ENCODE data around the gene PRM3. TPM values are rescaled to one million over a fixed set of nuclear protein-coding genes. Genes with fewer than 3 reads are reported as not detected.

Gene PRM3
- total RNA-seq, 2 experiments from 2014 or later: not detected

DNA sequence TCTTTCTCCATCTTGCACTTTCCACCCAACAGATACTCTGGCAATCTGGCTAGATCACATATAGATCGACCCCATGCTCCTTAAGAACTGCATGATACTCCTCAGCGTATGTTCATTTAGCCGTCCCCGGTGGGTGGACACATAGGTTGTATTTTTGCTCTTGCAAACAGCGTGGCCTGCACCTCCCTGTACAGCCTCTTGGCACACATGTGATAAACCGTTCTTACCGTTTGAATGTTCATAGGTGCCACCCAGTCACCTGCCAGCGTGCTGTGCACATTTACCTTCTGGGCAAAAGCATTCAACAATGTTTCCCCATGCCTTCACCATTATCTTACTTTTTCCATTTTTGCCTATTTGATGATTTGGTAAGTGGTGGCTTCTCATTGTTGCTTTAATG, 10.5 kb downstream of the PRM3 start:
- peak overlapping the region; percentile 88 for H3K27ac Mint-ChIP-seq
- no peaks in the 10 kb centered on the region for H3K27me3 Mint-ChIP-seq (ENCODE audit: low read depth)
- ATAC-seq (no peak), DNase-seq (no peak)
- peaks cover 60% of the 10 kb centered on the region for H3K4me1 Mint-ChIP-seq (ENCODE audit: low read depth)
- ChIA-PET CTCF (interaction anchor here (0.8 to 1.4 kb wide), 6 partner anchors 10 to 313 kb away, joined by 3 to 16 read pairs (median 5); partner anchors contain the start of gene PRM3), POLR2A (interaction anchor here (0.7 to 2.3 kb wide), 6 partner anchors 7 to 208 kb away, joined by 3 to 8 read pairs (median 6); partner anchors contain the start of gene SOCS1)
- H3K9me3 Mint-ChIP-seq (ENCODE audit: insufficient read depth): no peaks in the 10 kb centered on the region
- peak overlapping the region; percentile 14 for H3K4me3 Mint-ChIP-seq
- H3K36me3 Mint-ChIP-seq (ENCODE audit: low read depth): no peaks in the 10 kb centered on the region

DNA sequence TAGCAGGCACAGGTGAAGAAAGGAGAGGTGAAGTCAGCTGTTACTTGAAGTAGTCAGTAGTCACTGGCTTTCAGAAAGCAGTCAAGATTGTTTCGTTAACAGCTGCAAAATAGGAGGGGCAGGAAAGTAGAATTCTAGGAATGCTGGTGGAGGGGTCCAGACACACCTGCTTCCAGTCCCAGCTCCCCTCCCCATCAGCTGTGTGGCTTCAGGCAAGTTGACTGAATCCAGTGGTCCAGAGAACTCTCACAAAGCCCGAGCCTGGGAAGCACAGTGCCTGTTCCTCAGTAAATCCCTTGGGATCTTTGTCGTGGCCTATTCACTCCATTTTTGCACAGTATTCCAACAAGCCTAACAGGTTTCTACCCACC, 12.8 kb downstream of the PRM3 start:
- ATAC-seq (no peak), DNase-seq (no peak)
- Mint-ChIP-seq H3K27ac (no peak overlapping the region), H3K27me3 (ENCODE audit: low read depth) (no peaks in the 10 kb centered on the region), H3K9me3 (ENCODE audit: insufficient read depth) (no peaks in the 10 kb centered on the region), H3K36me3 (ENCODE audit: low read depth) (peaks cover 2% of the 10 kb centered on the region), H3K4me3 (no peak overlapping the region), H3K4me1 (ENCODE audit: low read depth) (peaks cover 70% of the 10 kb centered on the region)
- ChIA-PET CTCF (interaction anchor here (1.2 to 8.3 kb wide), 3 partner anchors 95 to 293 kb away, joined by 3 to 210 read pairs (median 99); no protein-coding TSS in a partner anchor), POLR2A (interaction anchor here (0.5 to 0.6 kb wide), 2 partner anchors 132 to 215 kb away, joined by 3 to 4 read pairs; no protein-coding TSS in a partner anchor)

DNA sequence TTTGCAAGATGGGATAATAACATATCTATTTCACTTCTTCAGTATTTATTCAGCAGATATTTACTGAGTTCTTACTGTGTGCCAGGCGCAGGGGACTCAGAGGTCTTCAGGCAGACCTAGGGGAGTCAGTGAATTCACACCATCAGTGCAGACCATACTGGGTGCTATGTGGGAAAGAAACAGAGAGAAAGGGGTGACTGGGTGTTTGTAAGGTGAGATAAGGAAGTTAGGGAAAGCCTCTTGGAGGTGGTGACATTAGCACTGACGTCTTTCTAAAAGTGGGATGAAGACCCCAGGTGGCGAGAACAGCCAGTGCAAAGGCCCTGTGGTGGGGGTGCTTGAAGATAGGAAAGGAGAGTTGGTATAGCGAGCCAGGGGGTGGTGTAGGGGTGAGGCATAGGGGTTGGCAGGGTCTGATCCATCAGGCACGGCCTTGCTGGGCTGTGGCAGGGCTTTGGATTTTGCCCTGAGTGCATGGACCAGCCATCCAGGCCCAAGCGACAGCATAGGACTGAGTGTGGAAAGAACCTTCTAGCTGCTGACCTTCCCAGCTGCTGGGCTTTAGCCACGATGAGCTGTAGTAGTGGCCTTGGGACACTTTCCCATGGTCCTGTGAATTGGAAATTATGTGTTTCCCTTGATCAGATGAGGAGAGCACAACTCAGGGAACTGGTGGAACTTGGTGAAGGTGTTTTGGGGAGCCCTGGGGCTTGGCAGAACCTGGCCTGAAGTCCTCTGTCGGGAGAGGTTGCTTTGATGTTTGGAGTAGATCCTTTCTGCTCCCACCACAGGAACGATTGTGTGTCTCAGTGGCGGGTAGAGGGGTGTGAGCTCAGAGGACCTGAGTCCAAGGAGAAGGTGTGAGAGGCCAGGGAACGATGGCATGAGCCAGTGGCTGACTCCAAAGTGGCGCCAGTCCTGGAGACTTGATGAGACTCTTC, 13.5 kb downstream of the PRM3 start:
- ATAC-seq (no peak), DNase-seq (no peak)
- H3K4me3 Mint-ChIP-seq: no peak overlapping the region
- POLR2A ChIA-PET: interaction anchor here (0.5 to 2.1 kb wide), 3 partner anchors 95 to 214 kb away, joined by 3 to 11 read pairs (median 4); no protein-coding TSS in a partner anchor
- no peaks in the 10 kb centered on the region for H3K9me3 Mint-ChIP-seq (ENCODE audit: insufficient read depth)
- peaks cover 65% of the 10 kb centered on the region for H3K4me1 Mint-ChIP-seq (ENCODE audit: low read depth)
- H3K27me3 Mint-ChIP-seq (ENCODE audit: low read depth): no peaks in the 10 kb centered on the region
- H3K27ac Mint-ChIP-seq: peak overlapping the region; percentile 76
- H3K36me3 Mint-ChIP-seq (ENCODE audit: low read depth): peaks cover 5% of the 10 kb centered on the region
- CTCF ChIA-PET: interaction anchor here (1.0 to 8.3 kb wide), 6 partner anchors 51 to 292 kb away, joined by 3 to 210 read pairs (median 6); no protein-coding TSS in a partner anchor

DNA sequence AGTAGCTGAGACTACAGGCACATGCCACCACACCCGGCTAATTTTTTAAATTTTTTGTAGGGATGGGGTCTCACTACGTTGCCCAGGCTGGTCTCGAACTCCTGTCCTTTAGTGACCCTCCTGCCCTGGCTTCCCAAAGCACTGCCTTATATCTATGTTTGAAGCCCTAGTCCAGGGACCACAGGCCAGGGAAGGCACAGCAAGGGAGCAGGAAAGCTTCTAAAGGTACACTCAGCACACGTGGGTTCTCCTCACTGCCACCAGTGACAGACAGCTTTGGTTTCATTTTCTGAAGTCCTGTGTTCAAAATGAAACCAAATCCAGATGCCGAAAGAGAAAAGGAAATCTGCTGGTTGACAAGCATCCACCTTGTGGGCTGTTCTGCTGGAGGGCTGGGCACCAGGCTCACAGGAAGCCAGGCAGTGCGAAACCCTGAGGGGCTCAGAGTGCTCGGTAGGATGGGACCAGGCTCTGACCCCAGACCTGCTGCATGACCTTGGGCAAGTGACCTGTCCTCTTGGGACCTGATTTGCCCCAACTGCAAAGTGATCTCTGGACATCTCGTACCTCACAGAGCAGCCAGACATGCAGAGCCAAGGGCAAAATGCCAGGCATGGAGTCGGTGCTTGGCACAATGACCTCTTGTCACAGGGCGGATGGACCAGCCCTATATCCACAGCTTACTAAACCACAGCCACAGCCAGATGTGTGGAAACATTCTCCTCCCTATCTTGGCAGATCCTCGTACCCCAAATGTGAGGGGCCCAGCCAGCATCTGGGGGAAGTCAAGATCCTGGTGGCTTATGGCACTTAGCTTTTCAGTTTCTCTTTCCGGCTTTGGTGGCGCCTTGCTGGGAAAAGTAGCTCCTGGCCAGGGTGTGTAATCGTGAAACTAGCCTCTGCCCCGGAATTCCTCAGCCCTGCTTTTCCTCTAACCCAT, 14.6 kb downstream of the PRM3 start:
- POLR2A ChIA-PET: interaction anchor here (0.6 to 8.0 kb wide), 9 partner anchors 11 to 292 kb away, joined by 3 to 123 read pairs (median 5); partner anchors contain the start of gene TNP2
- H3K27me3 Mint-ChIP-seq (ENCODE audit: low read depth): no peaks in the 10 kb centered on the region
- H3K9me3 Mint-ChIP-seq (ENCODE audit: insufficient read depth): no peaks in the 10 kb centered on the region
- H3K27ac Mint-ChIP-seq: peak overlapping the region; percentile 76
- peak overlapping the region; percentile 30 for H3K4me3 Mint-ChIP-seq
- H3K36me3 Mint-ChIP-seq (ENCODE audit: low read depth): peaks cover 15% of the 10 kb centered on the region
- DNase-seq (peak; percentile 80), ATAC-seq (peak; percentile 14)
- H3K4me1 Mint-ChIP-seq (ENCODE audit: low read depth): peaks cover 54% of the 10 kb centered on the region
- CTCF ChIA-PET: interaction anchor here (0.7 to 8.3 kb wide), 16 partner anchors 8 to 304 kb away, joined by 3 to 210 read pairs (median 3); no protein-coding TSS in a partner anchor

DNA sequence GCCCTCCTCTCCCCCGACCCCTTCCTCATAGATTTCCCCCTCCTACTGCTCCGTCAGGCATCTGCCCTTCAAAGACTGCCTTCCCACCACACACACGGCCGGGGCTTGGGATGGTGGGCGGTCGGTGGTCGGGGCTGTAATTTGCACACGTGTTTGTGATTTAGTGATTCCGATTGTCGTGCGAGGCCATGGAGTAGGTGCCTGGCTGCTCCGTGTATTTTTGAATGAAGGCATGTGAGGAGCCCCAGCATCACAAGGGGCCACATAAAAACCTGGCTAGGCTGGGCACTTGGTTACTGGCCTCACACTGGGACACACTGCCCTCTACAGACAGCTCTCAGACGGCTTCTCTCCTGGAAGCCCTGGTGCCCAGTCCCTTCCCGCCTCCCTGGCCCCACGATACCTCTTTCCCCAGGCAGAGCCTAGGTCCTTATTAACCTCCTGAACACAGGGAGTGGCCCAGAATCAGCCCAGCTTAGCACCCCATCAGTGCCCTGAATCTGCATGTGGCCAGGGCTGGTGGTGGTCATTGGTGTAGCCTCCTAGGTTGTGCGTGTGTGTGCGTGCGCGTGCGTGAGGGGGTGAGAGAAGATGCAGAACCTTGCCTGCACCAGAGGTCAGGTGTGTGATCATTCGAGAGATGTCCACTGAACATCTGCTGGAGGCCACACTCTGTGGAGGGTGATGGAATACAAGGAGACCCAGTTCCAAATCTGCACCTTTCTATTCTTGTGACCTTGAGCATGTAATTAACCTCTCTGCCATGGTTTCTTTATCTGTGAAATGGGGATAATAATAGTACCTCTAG, 16.1 kb downstream of the PRM3 start:
- no peak for ATAC-seq
- Mint-ChIP-seq H3K27ac (peak overlapping the region; percentile 96), H3K27me3 (ENCODE audit: low read depth) (no peaks in the 10 kb centered on the region), H3K4me3 (peak overlapping the region; percentile 97), H3K36me3 (ENCODE audit: low read depth) (peaks cover 30% of the 10 kb centered on the region), H3K9me3 (ENCODE audit: insufficient read depth) (no peaks in the 10 kb centered on the region), H3K4me1 (ENCODE audit: low read depth) (peaks cover 44% of the 10 kb centered on the region)
- CTCF ChIA-PET: interaction anchor here (0.9 to 8.3 kb wide), 22 partner anchors 11 to 308 kb away, joined by 3 to 210 read pairs (median 5); no protein-coding TSS in a partner anchor
- POLR2A ChIA-PET: interaction anchor here (0.5 to 8.0 kb wide), 13 partner anchors 24 to 291 kb away, joined by 3 to 123 read pairs (median 22); no protein-coding TSS in a partner anchor
- DNase-seq: peak; percentile 77

DNA sequence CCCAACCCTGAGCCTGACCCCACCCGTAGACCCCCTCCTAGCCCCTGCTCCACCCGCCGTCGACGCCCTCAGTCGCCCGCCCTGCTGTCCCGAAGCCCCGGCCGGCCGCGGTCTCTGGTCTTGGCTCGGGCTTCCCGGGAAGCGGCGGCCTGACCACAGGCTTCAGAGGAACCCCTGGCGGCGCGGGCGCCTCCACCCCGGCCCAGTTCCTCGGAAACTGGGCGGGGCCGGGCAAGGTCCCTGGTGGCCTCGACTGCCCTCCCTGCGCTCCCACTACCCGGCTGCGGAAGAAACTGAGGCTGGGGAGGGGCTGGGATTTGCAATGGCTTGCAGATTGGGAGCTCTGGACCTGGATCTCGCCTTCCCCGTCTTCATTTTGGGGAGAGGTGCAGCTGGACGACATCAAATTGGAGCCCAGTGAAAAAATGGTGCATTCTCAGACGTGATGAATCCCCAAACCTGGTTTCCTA, 16.7 kb downstream of the PRM3 start:
- Mint-ChIP-seq H3K36me3 (ENCODE audit: low read depth) (peaks cover 37% of the 10 kb centered on the region), H3K4me1 (ENCODE audit: low read depth) (peaks cover 50% of the 10 kb centered on the region), H3K27me3 (ENCODE audit: low read depth) (no peaks in the 10 kb centered on the region), H3K4me3 (peak overlapping the region; percentile 97), H3K27ac (peak overlapping the region; percentile 96), H3K9me3 (ENCODE audit: insufficient read depth) (no peaks in the 10 kb centered on the region)
- POLR2A ChIA-PET: interaction anchor here (0.6 to 8.0 kb wide), 34 partner anchors 8 to 308 kb away, joined by 3 to 123 read pairs (median 8); partner anchors contain the start of gene TNP2
- ATAC-seq: no peak
- CTCF ChIA-PET: interaction anchor here (0.8 to 8.3 kb wide), 39 partner anchors 10 to 308 kb away, joined by 3 to 210 read pairs (median 6); no protein-coding TSS in a partner anchor
- no peak for DNase-seq

DNA sequence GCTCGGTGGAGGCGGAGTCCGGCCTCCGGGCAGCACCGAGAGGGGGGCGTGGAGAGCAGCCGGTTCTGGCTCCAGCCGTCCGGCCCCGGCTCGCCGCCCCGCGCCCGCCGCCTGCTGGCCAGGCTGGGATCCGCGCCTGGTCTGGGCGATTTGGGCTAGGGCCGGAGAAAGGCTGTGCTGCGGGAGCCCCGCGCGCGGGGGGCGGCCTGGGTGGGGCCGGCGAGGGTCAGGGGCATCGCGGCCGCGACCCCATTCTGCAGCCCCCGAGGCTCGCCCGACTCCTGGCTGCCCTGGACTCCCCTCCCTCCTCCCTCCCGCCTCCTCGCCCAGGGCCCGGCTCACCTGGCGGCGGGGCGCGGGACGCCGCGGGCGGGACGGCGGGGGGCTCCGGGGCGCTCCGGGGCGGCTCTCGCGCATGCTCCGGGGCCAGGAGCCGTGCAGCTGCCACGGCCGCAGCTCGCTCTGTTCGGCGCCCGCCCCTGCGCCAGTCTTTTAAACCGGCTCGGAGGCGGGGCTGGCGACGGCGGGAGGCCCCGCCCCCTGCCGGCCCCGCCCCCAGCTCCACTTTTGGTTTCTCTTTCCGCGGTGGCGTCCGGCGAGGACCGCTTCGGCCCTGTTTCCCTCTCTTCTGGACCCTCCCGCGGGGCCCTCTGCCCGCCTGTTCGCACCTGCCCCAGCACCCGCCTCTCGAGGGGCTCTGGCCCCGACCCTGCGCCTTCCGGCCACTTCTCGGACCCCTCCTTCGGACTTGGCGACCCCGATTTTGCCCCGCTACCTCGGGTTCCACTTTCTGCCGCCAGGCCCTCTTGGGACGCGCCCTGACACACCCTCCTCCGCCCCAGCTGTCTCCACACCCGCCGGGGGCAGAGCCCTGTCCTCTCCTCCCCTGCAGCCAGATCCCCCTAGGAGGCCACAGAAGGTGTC, 17.4 kb downstream of the PRM3 start, which contains the start of gene SOCS1:
TSS of gene SOCS1 (minus strand) at position 468 of the 924 bp plus-strand sequence. CDS start 726 bp downstream, outside the sequence.
- ATAC-seq (peak; percentile 71), DNase-seq (peak; percentile 91)
- Mint-ChIP-seq H3K36me3 (ENCODE audit: low read depth) (peaks cover 42% of the 10 kb centered on the region), H3K27ac (peak within 1 kb of the TSS; percentile 96), H3K9me3 (ENCODE audit: insufficient read depth) (no peaks in the 10 kb centered on the region), H3K4me1 (ENCODE audit: low read depth) (peaks cover 54% of the 10 kb centered on the region), H3K4me3 (peak within 1 kb of the TSS; percentile 97), H3K27me3 (ENCODE audit: low read depth) (no peaks in the 10 kb centered on the region)
- POLR2A ChIA-PET: interaction anchor here (0.6 to 8.0 kb wide), 55 partner anchors 8 to 542 kb away, joined by 3 to 123 read pairs (median 6); partner anchors contain the start of genes TNP2 and ZC3H7A
- CTCF ChIA-PET: interaction anchor here (0.6 to 8.3 kb wide), 54 partner anchors 9 to 307 kb away, joined by 3 to 210 read pairs (median 5); no protein-coding TSS in a partner anchor

DNA sequence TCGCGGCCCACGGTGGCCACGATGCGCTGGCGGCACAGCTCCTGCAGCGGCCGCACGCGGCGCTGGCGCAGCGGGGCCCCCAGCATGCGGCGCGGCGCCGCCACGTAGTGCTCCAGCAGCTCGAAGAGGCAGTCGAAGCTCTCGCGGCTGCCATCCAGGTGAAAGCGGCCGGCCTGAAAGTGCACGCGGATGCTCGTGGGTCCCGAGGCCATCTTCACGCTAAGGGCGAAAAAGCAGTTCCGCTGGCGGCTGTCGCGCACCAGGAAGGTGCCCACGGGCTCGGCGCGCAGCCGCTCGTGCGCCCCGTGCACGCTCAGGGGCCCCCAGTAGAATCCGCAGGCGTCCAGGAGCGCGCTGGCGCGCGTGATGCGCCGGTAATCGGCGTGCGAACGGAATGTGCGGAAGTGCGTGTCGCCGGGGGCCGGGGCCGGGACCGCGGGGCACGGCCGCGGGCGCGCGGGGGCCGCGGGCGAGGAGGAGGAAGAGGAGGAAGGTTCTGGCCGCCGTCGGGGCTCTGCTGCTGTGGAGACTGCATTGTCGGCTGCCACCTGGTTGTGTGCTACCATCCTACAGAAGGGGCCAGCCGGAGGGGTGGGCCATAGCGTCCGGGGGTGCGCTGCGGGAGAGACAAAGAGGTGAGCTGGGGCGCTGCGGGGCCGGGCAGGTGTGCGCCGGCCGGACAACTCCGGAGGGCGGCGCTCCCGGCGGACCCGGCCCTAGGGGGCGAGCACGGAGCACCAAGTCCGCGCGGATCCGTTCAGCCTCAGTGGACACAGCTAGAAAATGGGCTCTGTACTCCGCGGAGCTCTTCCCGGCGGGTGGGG, 18.3 kb downstream of the PRM3 start:
- Mint-ChIP-seq H3K27ac (peak overlapping the region; percentile 90), H3K9me3 (ENCODE audit: insufficient read depth) (no peaks in the 10 kb centered on the region), H3K4me1 (ENCODE audit: low read depth) (peaks cover 55% of the 10 kb centered on the region), H3K36me3 (ENCODE audit: low read depth) (peaks cover 50% of the 10 kb centered on the region), H3K4me3 (peak overlapping the region; percentile 97), H3K27me3 (ENCODE audit: low read depth) (no peaks in the 10 kb centered on the region)
- peak; percentile 2 for ATAC-seq
- POLR2A ChIA-PET: interaction anchor here (0.6 to 8.0 kb wide), 59 partner anchors 9 to 543 kb away, joined by 3 to 123 read pairs (median 5); partner anchors contain the start of genes TNP2 and ZC3H7A
- CTCF ChIA-PET: interaction anchor here (0.7 to 8.3 kb wide), 49 partner anchors 17 to 306 kb away, joined by 3 to 210 read pairs (median 6); no protein-coding TSS in a partner anchor
- DNase-seq: peak; percentile 70
